ENCODE measurements around the gene ATP2B3.
A peak's percentile ranks its signal among the peaks of the same experiment; 100 is the strongest.

The ATP2B3 gene

GRCh38 chrX:153517423-153517822, at the start of gene ATP2B3:
TSS of gene ATP2B3 (plus strand) at chrX:153517642. CDS start at chrX:153536248, 18,606 bp downstream.
- peak; percentile 54 for DNase-seq

GRCh38 chrX:153468008-153468580, 49.3 kb upstream of the ATP2B3 start:
- DNase-seq, result no peak

DNA sequence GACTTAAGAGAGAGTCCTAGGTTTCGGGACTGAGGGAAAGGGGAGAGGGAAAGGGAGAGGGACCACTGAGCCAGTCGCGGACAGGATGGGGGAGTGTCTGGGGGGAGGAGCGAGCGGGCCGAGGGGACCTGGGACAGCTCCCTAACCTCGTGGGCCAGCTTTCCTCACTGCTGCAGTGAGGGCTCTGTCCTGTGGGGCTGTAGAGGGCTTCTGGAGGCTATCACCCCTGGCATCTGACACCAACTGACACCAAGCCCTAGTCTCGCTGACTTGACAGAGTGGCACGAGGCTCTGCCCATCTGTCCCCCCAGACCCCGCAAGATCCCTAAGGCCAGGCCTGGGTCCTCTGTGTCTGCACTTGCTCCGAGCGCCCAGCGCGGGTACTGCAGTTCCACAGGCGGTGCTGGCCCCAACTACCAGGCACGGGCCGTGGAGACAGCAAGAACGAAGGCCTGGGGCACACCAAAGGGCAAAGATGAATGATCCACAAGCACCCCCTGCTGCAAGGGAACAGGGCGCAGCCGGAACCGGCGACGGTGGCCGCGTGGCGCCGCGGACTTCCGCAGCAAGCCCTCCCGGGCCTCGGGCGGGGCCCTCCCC, 47.5 kb upstream of the ATP2B3 start:
- DNase-seq, result peak; percentile 55

GRCh38 chrX:153470411-153471363, 46.8 kb upstream of the ATP2B3 start, which contains the start of gene HAUS7:
TSS of gene HAUS7 (minus strand) at chrX:153470576. CDS start at chrX:153470557, 19 bp downstream.
- DNase-seq, result peak; percentile 95

DNA sequence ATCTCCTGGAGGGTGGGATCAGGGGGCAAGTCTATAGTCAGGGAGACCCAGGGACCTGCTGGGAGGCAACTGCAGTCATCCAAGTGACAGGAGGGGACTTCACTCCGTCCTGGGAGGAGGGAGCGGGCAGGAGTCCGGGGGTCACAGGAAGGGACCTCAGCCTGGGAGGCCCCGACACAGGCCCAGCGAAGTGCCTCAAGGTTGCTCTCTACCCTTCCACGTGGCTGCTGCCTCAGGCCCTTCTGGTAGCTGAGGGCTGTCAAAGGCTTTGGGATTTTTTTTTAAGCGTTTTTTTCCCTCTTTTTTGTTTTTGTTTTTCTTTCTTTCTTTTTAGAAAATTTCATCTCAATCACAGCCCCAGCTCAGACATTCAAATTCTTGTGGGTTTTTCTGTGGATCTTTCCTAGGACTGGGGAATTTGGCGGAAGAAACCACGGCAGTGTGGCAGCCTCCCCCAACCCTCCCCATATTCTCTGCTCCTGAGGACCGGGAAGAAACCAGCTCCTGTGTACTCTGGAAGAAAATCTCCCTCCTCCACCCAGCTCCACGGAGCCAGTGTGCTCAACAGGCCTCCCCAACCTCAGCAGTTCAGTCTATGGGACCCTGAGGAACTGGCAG, 45.7 kb upstream of the ATP2B3 start:
- DNase-seq, result no peak

DNA sequence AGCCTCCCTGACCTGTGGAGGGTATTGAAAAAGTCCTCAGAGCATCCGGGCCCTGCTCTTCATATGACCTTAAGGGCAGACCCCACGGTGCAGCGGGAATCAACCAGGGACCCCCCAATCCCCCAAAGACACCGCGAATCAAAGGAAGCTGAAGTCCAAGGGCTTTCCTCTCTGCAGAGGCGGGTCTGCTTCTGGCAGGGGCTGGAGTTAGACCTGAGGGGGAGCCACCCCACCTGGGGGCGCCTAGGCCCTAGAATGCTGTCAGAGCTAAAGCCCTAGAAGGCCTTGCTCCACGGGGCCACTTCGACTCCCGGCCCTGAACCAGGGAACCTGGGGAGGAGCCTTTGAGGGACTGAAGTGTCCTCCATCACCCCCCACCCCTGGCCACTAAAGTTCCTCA, 44.3 kb upstream of the ATP2B3 start:
- no peak for DNase-seq

DNA sequence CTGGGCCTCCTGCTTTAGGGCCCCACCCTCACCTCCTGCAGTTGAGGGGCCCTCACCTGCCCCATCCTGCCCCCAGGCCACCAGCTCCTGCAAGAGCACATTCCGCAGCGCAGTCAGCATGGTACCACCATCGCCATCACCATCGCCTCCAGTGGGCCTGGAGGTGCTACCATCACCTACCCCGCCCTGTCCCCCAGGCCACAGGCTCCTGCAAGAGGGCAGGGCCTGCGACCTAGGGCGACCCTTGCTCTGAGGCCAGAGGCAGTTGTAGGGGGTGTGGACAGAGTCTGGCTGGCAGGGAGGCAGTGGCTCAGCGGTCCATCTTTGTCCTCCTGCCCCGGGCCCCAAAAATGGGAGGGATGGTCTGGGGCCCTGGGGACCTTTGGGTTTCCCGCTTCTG, 43.2 kb upstream of the ATP2B3 start:
- DNase-seq, result no peak

DNA sequence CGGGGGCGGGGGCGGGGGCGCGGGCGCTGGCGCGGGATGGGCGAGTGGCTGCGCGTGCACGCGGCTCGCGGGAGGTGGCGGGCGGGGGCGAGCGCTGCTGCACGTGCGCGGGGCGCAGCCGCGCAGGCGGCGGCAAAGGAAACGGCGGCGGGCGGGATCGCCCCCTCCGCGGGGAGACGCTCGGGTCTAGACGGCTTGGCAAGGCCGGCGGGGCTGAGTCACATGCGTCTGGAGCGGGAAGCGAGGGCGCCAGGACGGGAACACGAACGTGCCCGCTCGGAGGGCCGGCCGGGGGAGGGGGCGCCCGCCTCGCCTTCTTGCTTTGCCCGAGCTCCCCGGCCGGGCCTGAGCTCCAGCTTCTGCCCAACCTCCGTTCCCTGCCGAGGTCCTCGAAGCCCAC, 42.7 kb upstream of the ATP2B3 start:
- DNase-seq, result no peak

DNA sequence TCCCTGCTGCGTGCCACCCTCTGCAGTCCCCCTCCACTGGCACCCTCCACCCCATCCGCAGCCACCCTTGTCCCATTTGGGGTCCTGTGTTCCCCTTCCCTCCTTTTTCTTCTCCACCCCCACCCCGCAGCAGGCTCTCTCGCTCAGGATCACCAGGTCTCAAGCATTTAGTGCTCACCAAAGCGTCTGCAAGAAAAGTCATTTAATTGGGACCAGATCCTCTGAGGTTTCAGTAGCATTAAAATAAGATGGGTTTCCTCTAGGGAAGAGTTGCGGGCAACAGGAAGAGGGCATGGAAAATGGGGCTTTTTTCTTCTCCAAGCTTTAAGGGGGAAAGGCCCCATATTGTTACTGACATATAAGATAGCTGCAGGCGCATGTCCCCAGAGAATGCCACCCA, 42.2 kb upstream of the ATP2B3 start:
- no peak for DNase-seq

DNA sequence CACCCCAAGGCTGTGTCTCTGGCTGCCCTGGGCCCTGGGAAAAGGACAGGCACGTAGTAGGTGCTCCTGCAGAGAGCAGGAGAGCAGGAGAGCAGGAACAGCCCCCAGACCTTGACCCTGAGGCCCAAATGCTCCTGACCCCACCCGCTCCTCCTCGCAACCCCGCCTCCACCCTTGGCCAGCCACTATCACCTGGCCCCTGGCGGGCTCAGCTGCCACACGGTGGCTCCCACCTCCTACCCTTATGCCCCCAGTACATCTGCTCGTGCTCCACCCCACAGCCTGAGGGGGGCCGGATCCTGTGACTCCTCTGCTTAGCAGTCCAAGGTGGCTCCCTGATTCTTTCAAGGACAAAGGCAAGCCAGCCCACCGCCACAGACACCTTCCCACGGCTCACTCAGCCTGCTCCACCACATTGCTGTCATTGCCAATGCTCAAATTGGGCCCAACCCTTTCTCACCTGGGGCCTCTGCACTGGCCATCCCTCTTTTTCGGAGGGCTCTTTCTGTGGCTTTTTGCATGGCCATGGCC, 41.6 kb upstream of the ATP2B3 start:
- peak; percentile 37 for DNase-seq

- DNase-seq, result peak; percentile 86
Observed at GRCh38 chrX:153476666-153477363, 40.6 kb upstream of the ATP2B3 start.

DNA sequence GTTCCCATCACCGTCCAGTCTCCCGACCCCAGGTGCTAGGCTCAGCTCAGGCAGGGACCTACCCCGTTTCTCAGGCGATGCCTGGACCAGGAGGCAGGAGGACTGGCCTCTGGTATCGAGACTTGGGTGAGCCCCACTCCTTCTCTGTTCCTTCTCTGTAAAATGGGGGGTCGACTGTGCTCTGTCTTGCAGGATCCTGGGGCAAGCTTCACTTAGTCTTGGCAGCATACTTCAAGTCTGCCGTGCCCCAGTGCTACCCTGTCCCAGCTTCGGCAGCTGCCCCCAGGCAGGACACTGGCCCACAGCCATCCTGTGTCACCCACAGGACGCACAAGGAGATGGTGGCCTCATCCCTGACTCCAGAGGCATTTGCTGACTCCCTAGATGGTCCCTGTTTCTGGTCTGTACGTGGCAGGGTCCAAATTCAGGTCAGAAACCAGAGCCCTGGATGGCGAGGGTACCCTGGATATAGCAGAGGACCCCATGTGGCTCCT, 40.0 kb upstream of the ATP2B3 start:
- no peak for DNase-seq

DNA sequence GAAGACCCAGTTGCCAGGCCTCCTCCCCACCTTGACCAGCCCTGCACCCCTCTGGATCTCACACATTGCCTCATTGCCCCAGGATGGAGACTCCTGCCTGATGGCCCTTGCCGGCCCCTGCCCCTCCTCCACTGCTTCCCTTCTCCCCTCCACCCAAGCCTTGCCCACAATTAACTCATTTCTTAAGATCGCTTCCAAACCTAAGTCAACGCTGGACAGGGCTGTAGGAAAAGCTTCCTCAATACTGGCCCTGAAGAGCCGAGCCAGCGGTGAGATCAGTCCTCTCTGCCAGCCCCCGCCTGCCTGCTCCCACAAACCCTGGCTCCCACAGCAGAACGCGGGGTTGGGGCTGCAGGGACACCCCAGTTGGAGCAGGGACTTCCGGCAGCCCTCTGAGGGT, 39.5 kb upstream of the ATP2B3 start:
- DNase-seq, result no peak

- no peak for DNase-seq
Observed at GRCh38 chrX:153478746-153479145, 38.7 kb upstream of the ATP2B3 start.

DNA sequence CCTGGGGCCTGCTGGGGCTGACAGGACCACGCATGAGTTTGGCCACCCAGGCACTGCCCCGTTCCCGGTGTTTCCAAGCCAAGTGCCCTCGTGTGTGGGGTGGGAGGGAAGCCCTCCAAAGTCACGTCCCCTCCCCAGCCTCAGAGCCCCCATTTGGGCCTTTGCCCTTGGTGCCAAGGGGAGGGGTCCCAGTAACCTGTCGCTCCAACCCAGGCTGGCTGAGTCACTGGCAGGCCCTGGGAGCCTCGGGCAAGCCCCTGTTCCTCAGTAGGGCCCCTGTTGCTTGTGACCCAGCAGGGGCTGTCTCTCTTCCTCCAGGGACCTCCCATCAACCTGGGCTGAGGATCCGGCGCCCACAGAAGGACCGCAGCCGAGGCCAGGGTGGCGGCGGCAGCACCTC, 36.4 kb upstream of the ATP2B3 start:
- no peak for DNase-seq

DNA sequence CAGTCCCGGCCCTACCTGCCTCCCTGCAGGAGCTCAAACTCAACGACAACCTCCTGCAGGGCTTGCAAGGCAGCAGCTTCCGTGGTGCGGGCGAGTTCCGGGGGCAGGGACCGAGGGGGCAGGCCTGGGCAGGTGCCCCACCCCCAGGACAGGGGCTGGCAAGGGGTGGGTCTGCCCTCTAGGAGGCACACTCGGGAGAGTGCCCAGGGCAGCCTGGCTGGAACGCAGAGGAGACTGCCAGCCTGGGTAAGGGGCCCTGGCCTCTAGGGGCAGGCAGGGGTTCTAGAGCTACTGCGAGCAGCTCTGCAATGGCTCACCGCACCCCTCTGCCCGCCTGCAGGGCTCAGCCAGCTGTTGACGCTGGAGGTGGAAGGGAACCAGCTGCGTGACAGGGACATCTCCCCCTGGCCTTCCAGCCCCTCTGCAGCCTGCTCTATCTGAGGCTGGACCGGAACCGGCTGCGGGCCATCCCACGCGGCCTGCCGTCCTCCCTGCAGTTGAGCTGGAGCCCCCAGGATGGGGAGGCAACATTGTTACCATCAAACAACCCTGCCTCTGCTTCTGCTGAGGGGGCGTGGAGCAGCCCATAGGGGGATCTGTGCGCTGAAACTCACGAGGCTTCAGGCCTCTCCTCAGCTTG, 34.9 kb upstream of the ATP2B3 start:
- DNase-seq, result no peak

DNA sequence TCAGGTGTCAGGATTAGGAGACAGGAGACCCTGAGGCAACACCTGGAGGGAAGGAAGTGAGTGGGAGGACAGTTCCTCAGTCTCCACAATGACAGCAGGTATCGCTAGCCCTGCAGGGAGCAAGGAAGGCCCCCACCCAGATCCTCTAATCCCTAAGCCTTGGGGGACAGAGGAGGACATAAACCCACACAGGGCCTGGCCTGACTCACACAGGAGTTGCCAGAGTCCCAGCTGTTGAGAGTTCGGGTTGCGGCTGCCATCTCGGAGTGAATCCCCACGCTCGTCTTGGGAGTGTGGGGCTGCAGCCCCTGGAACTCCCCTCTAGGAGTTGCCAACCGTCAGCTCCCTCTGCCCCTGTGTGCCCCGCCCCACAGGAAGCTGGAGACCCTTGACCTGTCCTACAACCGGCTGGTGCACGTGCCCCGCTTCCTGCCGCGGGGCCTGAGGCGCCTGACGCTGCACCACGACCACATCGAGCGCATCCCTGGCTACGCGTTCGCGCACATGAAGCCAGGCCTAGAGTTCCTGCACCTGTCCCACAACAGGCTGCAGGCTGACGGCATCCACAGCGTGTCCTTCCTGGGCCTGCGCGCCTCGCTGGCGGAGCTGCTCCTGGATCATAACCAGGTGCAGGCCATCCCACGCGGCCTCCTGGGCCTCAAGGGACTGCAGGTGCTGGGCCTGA, 31.9 kb upstream of the ATP2B3 start:
- DNase-seq, result peak; percentile 58

GRCh38 chrX:153486171-153486570, 31.3 kb upstream of the ATP2B3 start:
- DNase-seq, result no peak

GRCh38 chrX:153487590-153488071, 29.8 kb upstream of the ATP2B3 start:
- no peak for DNase-seq

GRCh38 chrX:153488231-153488914, 29.1 kb upstream of the ATP2B3 start:
- DNase-seq, result peak; percentile 28

Measured in NCI-H82 (cell line).